ENCODE results near the gene RPA3.

Gene RPA3

DNA sequence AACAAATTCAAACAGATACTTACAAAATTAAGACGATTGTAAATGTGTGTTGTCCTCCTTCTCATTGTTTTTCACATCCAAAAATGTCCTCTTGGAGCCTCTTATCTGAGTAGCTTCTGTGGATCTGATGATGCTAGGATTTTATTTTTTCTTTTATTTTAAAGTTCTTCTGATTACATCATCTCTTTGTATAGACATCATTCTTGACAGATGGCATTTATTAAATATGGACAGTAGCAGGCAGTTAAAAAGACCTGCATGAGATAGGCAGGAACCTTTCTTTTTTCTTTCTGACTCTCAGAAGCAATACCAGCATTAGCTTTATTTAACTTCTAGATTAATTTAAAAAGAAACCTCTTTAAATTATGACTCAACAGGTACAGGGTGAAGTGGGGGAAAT lies at the start of gene RPA3:
Gene RPA3 (minus strand): TSS at position 116 of the 400 bp plus-strand sequence. CDS start 78,189 bp downstream, outside the sequence.
- no peak for DNase-seq (ENCODE audit: low read depth, low spot score)

- no peak for DNase-seq (ENCODE audit: low read depth, low spot score)
Observed at GRCh38 chr7:7766671-7767070, 48.3 kb upstream of the RPA3 start.

DNA sequence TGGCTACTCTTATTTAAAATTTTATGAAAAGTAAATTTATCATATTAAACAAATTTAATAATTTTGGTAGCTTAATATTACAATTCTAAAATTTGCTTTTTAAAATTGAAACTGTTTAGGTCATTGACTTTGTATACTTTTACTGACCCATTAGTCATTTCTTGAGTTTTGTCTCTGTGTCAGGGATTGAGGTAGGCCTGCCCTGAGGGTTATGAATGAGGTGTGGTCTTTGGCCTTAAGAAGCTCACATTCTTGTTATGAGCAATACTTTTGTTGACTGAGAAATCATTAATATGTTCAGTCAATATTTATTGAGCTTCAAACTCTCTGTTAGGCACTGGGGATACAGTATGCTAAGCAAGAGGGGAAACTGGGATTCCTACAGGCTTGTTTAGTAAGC lies 47.0 kb upstream of the RPA3 start:
- no peak for DNase-seq (ENCODE audit: low read depth, low spot score)

GRCh38 chr7:7764520-7765396 lies 46.4 kb upstream of the RPA3 start:
- DNase-seq (ENCODE audit: low read depth, low spot score): no peak

GRCh38 chr7:7761974-7762779 lies 43.8 kb upstream of the RPA3 start:
- peak; percentile 18 for DNase-seq (ENCODE audit: low read depth, low spot score)

GRCh38 chr7:7761340-7761973 lies 43.0 kb upstream of the RPA3 start:
- DNase-seq (ENCODE audit: low read depth, low spot score): peak; percentile 48

GRCh38 chr7:7757576-7757975 lies 39.2 kb upstream of the RPA3 start:
- DNase-seq (ENCODE audit: low read depth, low spot score): no peak

DNA sequence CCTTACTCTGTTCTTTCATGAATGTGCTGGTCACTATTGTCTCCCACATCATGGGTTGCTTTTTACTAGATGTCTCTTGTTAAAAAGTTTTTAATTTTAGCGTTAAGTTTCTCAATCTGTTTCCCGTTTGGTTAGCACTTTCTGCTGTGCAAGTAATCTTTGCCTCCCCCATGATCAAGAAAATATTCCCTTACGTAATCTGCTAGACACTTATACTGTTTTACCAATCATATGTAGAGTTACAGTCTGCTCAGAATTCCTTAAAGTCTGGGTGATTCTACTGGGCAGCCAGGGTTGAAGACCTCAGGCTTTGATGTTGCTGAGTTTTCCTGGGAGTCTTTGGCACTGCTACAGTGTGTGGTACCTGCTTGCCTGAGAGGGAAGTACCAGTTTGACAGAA lies 38.2 kb upstream of the RPA3 start:
- DNase-seq (ENCODE audit: low read depth, low spot score): no peak

DNA sequence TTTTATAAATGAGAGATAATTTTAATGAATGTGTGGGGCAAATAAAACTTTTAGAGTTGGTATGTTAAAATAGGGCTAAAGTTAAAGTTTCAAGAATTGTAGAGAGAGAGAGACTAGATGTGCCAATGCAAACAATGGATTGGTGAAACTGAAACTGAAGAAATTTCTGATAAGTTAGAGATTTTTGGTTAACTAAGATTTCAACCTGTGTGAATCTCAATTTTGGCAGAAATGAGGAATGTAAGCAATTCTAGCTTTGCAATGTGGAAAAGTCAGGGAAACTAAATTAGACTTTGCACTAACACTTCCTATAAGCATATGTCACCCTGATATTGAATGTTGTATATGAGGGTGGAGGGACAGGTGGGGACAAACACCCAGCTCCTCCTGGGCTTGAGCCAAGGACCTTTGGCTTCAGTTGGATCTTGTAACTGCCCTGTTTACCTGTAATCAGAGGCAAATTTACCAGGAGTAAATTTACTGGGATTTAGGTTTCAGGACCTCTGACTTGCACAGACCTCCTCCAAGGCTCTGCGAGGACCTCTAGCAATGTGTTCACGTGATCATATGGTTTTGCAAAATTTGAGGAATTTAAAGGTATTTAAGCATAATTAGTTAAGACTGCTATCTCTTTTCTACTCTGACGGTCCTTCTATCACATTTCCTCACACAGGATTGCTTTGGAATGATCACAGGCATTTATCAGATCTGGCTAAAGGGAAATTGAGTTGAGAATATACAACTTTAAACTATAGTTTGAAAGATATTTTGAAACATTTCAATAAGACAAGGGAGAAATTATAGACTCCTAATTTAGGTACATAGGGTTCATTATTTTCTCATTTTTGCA lies 33.1 kb upstream of the RPA3 start:
- no peak for DNase-seq (ENCODE audit: low read depth, low spot score)

DNA sequence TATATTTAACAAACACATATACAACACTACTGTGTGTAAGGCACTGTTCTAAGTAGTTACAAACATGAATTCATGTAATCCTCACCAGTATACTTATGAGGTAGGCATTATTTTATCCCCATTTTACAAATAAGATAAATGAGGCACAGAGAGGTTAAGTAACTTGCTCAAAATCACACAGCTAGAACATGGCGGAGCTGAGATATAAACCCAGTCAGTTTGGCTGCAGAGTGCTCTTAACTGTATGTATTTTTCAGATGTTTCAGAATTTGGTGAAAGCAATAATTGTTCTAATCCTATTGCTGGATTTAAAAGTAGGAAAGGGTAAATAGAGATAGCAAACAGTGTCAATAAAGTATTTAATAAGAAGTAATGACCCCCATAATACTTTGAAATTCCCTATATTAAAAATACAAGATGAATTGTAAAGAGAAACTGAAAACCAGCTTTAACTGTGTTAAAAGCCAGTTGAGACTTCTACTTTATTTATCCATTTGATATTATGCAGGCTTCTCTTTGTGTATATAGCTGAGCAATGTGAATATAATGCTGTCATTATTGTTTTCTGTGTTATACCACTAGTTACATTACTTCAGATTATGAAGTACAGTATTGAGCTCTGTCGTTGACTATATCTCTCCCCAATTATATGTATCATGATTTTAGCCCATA lies 32.3 kb upstream of the RPA3 start:
- DNase-seq (ENCODE audit: low read depth, low spot score): no peak

GRCh38 chr7:7746458-7746857 lies 28.1 kb upstream of the RPA3 start:
- no peak for DNase-seq (ENCODE audit: low read depth, low spot score)

DNA sequence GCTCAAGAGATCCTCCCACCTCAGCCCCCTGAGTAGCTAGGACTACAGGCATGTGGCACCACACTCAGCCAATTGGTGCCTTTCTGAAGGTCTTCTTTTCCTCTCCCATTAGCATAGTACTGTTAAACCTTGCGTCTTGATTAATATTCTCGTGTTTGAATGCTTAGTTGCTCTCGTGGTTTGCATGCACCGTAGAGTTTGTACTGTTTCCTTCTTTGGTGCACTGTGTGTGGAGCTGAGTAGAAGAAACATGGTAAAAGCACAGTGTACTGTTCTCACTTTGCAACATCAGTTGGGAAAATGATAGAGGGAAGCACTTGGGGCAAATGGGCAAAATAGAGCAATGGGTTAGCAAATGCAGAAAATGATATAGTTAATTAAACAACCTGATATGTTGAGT lies 27.6 kb upstream of the RPA3 start:
- DNase-seq (ENCODE audit: low read depth, low spot score): no peak

DNA sequence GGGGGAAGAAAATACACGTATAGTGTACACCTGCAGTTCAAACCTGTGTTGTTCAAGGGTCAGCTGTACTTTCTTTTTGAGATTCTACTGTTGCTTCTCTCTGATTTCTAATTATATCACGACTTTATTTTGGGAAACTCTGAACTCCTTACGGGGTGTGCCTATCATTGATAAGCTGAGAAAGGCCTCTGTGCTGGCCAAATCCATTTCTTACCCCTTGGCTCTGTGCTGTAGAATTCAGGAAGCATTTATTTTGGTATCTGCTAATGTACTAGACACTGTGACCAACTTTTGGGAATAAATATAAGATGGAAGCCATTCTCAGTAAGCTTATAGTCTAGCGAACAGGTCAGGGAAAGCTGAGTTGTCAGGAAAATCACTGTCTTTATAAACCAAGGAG lies 26.9 kb upstream of the RPA3 start:
- DNase-seq (ENCODE audit: low read depth, low spot score): no peak

DNA sequence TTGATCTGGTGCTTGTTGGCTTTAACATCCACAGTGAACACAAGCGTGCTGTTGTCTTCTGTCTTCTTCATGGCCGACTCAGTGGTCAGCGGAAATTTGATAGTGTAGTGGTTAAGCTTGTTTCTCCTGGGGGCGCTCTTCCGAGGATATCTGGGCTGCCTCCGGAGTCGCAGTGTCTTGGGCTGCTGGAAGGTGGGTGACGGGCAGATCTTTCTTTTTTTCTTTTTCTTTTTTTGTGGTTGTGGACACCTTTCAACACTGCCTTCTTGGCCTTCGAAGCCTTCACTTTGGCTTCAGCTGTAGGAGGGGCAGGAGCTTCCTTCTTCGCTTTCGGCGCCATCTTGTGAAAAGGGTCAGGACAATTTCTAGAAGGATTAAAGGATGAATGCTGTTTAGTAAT lies 23.8 kb upstream of the RPA3 start:
- DNase-seq (ENCODE audit: low read depth, low spot score): no peak

DNA sequence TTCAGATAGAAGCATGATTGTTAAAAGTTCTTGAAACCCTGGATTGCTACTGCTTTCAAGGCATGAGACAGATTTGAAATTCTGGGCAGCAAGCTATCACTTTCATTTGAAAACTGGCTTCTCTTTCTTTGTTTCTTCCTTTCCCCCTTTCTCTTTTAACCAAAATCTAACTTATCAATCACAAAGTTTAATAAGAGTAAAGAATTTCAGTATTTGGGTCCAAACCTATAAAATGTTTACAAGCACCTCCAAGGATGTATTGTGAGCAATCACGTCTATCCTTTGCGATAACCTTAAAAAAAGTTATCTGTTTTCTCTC lies 21.6 kb upstream of the RPA3 start:
- DNase-seq (ENCODE audit: low read depth, low spot score): no peak

DNA sequence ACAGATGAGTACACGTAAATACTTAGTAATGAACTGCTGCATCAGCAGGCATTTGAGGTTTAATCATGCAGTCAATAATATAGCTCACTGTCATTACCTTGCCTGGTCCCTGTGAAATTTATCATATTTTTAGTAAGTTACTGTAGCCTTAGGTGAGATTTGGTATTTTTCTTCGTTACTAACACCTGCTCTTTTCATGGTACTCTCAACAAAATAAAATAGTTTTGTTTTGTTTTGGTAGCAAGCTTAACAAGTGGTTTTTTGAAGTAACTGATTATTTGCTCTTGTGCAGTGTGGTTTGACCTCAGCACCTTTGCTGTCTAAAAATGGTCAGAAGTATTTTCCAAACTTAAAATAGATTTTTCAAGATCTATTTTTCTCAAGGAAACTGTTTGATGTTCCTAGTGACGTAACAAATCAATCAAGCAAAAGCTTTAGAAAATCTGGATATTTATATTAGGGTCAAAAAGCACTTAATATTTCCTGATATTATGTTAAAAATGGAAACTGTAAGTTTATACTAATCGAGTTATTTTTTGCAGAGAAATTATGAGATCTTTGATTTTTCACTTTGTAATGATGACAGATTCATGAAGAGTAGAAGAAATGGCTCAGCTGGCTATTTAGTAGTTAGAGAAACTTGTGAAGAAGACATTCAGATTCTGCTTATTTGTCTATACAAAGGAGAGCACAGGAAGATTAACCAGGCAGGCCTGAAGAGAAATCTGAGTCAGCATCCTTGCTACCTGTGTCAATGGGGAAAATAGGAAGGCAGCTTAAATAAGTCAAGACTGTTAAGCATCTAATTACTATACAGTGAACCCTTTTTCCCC lies 21.0 kb upstream of the RPA3 start:
- no peak for DNase-seq (ENCODE audit: low read depth, low spot score)

GRCh38 chr7:7738622-7739021 lies 20.2 kb upstream of the RPA3 start:
- no peak for DNase-seq (ENCODE audit: low read depth, low spot score)

DNA sequence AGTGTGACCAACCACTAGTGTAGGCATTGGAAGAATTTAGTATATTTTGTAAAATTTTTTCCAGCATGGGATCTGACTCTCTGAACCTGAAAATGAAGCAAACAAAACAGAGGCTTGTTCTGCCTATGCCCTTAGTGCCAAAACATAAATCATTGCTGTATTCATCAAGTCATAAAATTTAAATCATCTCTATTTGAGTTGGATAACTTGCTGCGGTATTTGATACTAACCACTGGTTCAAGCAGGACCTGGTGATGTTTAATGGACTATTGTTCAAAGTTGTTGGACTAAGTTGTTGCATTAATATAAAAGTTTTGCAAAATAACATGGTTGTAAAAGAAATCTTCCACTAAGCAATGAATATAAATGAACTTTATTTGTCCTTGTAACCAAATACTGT lies 19.8 kb upstream of the RPA3 start:
- DNase-seq (ENCODE audit: low read depth, low spot score): no peak

DNA sequence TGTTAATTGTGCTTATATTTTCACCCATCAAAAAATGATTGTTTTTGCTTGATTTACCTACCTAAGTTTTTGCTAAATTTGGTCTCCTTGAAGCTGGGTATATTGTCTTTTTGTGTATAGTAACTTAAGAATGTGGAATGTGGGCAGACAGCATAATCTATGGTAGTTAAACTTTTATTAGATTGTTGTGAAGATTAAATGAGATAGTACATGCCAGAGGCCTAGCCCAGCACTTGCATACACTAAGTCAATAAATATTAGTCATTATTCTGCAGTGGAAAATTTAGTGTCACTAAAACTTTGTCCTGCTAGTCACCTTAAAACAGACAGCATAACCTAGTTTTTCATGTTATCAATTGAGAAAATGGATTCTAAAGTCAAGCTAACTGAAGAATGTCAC lies 19.3 kb upstream of the RPA3 start:
- DNase-seq (ENCODE audit: low read depth, low spot score): no peak

DNA sequence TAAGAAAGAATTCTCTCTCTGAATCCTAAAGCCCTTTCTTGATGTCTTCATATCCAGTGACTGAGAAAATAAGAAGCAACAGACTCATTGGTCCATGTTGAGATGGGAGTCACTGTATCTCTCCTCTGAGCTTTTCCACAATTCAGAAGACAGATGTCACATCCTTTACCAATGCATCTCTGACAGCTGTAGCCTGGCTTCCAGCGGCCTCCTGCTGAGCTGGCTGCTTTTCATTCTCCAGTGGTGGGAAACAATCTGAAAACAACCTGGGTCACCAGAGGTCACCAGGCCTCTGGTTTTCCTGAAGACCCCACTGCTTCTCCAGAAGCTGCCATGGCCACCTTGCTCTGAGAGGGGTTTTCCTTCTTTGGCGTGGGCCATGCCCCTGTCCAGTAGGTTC lies 18.3 kb upstream of the RPA3 start:
- no peak for DNase-seq (ENCODE audit: low read depth, low spot score)

Data from astrocyte of the hippocampus (primary cell).